ENCODE data around the gene TXLNA.
"Not testable (repeated sequence)": the region's sequence is repeated elsewhere in the genome, so short reads cannot be mapped to it uniquely, and the experiment has no call there.

TXLNA gene

DNA sequence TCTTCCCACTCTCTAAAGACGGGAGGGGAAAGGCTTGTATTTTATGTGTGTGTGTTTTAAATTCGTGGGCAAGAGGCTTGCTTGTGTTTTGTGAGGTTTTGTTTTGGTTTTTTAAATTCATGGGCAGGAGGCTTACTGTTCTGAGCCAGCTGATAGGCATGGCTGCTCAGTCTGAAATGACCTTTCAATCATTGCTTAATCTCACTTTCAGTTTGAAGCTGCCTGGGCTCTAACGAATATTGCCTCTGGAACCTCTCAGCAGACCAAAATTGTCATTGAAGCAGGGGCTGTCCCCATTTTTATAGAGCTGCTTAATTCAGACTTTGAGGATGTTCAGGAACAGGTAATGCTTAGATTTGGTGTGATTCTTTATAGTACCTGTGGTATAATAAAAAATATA, 20.3 kb upstream of the TXLNA start:
- no peaks in the 10 kb centered on the region for H3K27me3 ChIP-seq (ENCODE audit: control insufficient read depth, insufficient read depth, low read length)
- H3K9me3 ChIP-seq (ENCODE audit: control insufficient read depth, insufficient read depth, low read length): no peaks in the 10 kb centered on the region
- WGBS (ENCODE audit: insufficient coverage, insufficient read length): 100% methylated on average over 1 of the region's 3 CpGs
- peaks cover 13% of the 10 kb centered on the region; the same call in 1 of the 2 replicates for H3K36me3 ChIP-seq (ENCODE audit: control insufficient read depth, insufficient read depth, low read length)
- H3K4me1 ChIP-seq (ENCODE audit: control insufficient read depth, insufficient read depth, low read length): no peaks in the 10 kb centered on the region
- H3K27ac ChIP-seq (ENCODE audit: low read length): no peak overlapping the region
- no peak for DNase-seq (ENCODE audit: low read depth, low spot score)
- no peak overlapping the region for H3K4me3 ChIP-seq (ENCODE audit: low read length)

DNA sequence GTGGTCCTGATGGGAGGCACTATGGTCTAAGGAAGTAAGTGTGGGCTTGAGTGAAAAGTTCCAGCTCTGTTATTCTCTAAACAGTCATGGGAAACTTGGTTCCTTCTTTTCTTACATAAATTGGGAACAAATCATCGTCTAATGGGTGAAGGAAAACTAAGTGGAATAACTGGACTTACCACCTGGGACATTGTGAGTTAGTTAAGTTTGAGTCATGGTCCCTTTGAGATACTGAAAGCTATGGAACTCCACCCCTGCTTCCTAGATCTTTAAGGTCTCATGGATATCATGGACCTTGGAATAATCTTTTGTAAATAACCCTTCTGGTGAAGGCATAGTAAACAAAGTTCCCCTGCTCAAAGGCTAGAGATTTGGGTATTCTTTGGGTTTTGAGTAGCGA, 16.1 kb upstream of the TXLNA start:
- no peak overlapping the region for H3K4me3 ChIP-seq (ENCODE audit: low read length)
- H3K36me3 ChIP-seq (ENCODE audit: control insufficient read depth, insufficient read depth, low read length): peaks cover 6% of the 10 kb centered on the region; the same call in 1 of the 2 replicates
- DNase-seq (ENCODE audit: low read depth, low spot score): no peak
- no peaks in the 10 kb centered on the region for H3K9me3 ChIP-seq (ENCODE audit: control insufficient read depth, insufficient read depth, low read length)
- H3K27ac ChIP-seq (ENCODE audit: low read length): no peak overlapping the region
- no peaks in the 10 kb centered on the region for H3K27me3 ChIP-seq (ENCODE audit: control insufficient read depth, insufficient read depth, low read length)
- no peaks in the 10 kb centered on the region for H3K4me1 ChIP-seq (ENCODE audit: control insufficient read depth, insufficient read depth, low read length)
- no CpG with 5 or more reads among the region's 2 CpGs for WGBS (ENCODE audit: insufficient coverage, insufficient read length)

DNA sequence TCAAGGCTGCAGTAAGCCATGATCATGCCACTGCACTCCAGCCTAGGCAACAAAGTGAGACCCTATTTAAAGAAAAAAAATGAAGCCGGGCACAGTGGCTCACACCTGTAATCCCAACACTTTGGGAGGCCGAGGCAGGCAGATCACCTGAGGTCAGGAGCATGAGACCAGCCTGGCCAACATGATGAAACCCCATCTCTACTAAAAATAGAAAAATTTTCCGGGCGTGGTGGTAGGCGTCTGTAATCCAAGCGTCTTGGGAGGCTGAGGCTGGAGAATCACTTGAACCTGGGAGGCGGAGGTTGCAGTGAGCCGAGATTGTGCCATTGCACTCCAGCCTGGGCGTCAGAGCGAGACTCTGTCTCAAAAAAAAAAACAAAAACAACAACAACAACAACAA, 13.8 kb upstream of the TXLNA start:
- H3K4me3 ChIP-seq (ENCODE audit: low read length); H3K27ac ChIP-seq (ENCODE audit: low read length); H3K27me3 ChIP-seq (ENCODE audit: control insufficient read depth, insufficient read depth, low read length); H3K4me1 ChIP-seq (ENCODE audit: control insufficient read depth, insufficient read depth, low read length); H3K9me3 ChIP-seq (ENCODE audit: control insufficient read depth, insufficient read depth, low read length); DNase-seq (ENCODE audit: low read depth, low spot score): not testable (repeated sequence)
- peaks cover 10% of the 10 kb centered on the region; the same call in 1 of the 2 replicates for H3K36me3 ChIP-seq (ENCODE audit: control insufficient read depth, insufficient read depth, low read length)
- no CpG with 5 or more reads among the region's 10 CpGs for WGBS (ENCODE audit: insufficient coverage, insufficient read length)

GRCh38 chr1:32170991-32171390, 8.5 kb upstream of the TXLNA start:
- no peaks in the 10 kb centered on the region for H3K27me3 ChIP-seq (ENCODE audit: control insufficient read depth, insufficient read depth, low read length)
- no peak overlapping the region for H3K27ac ChIP-seq (ENCODE audit: low read length)
- no peak for DNase-seq (ENCODE audit: low read depth, low spot score)
- no CpG with 5 or more reads among the region's 4 CpGs for WGBS (ENCODE audit: insufficient coverage, insufficient read length)
- H3K36me3 ChIP-seq (ENCODE audit: control insufficient read depth, insufficient read depth, low read length): peaks cover 17% of the 10 kb centered on the region; the same call in 1 of the 2 replicates
- H3K4me1 ChIP-seq (ENCODE audit: control insufficient read depth, insufficient read depth, low read length): no peaks in the 10 kb centered on the region
- no peak overlapping the region for H3K4me3 ChIP-seq (ENCODE audit: low read length)
- H3K9me3 ChIP-seq (ENCODE audit: control insufficient read depth, insufficient read depth, low read length): no peaks in the 10 kb centered on the region

GRCh38 chr1:32172621-32173245, 6.7 kb upstream of the TXLNA start:
- no peaks in the 10 kb centered on the region for H3K4me1 ChIP-seq (ENCODE audit: control insufficient read depth, insufficient read depth, low read length)
- H3K9me3 ChIP-seq (ENCODE audit: control insufficient read depth, insufficient read depth, low read length): no peaks in the 10 kb centered on the region
- H3K36me3 ChIP-seq (ENCODE audit: control insufficient read depth, insufficient read depth, low read length): peaks cover 17% of the 10 kb centered on the region; the same call in 1 of the 2 replicates
- H3K4me3 ChIP-seq (ENCODE audit: low read length): no peak overlapping the region
- no peak for DNase-seq (ENCODE audit: low read depth, low spot score)
- H3K27ac ChIP-seq (ENCODE audit: low read length): no peak overlapping the region
- no peaks in the 10 kb centered on the region for H3K27me3 ChIP-seq (ENCODE audit: control insufficient read depth, insufficient read depth, low read length)
- no CpG with 5 or more reads among the region's 1 CpG for WGBS (ENCODE audit: insufficient coverage, insufficient read length)

- Histone ChIP-seq H3K36me3 (ENCODE audit: control insufficient read depth, insufficient read depth, low read length) (peaks cover 5% of the 10 kb centered on the region; the same call in 1 of the 2 replicates), H3K27ac (ENCODE audit: low read length) (no peak overlapping the region), H3K4me3 (ENCODE audit: low read length) (no peak overlapping the region), H3K27me3 (ENCODE audit: control insufficient read depth, insufficient read depth, low read length) (no peaks in the 10 kb centered on the region), H3K9me3 (ENCODE audit: control insufficient read depth, insufficient read depth, low read length) (no peaks in the 10 kb centered on the region), H3K4me1 (ENCODE audit: control insufficient read depth, insufficient read depth, low read length) (no peaks in the 10 kb centered on the region)
- no CpG with 5 or more reads among the region's 7 CpGs for WGBS (ENCODE audit: insufficient coverage, insufficient read length)
- no peak for DNase-seq (ENCODE audit: low read depth, low spot score)
Observed at GRCh38 chr1:32178380-32179192, 889 bp upstream of the TXLNA start.

- Histone ChIP-seq H3K36me3 (ENCODE audit: control insufficient read depth, insufficient read depth, low read length) (peaks cover 5% of the 10 kb centered on the region; the same call in 1 of the 2 replicates), H3K4me1 (ENCODE audit: control insufficient read depth, insufficient read depth, low read length) (no peaks in the 10 kb centered on the region), H3K9me3 (ENCODE audit: control insufficient read depth, insufficient read depth, low read length) (no peaks in the 10 kb centered on the region), H3K27me3 (ENCODE audit: control insufficient read depth, insufficient read depth, low read length) (no peaks in the 10 kb centered on the region), H3K4me3 (ENCODE audit: low read length) (no peak overlapping the region; the same call in 1 of the 2 replicates), H3K27ac (ENCODE audit: low read length) (no peak overlapping the region)
- no CpG with 5 or more reads among the region's 7 CpGs for WGBS (ENCODE audit: insufficient coverage, insufficient read length)
- DNase-seq (ENCODE audit: low read depth, low spot score): no peak
Observed at GRCh38 chr1:32179193-32179442, 357 bp upstream of the TXLNA start.

GRCh38 chr1:32180186-32181060, 948 bp downstream of the TXLNA start:
- DNase-seq (ENCODE audit: low read depth, low spot score): no peak
- Histone ChIP-seq H3K27ac (ENCODE audit: low read length) (no peak overlapping the region), H3K4me1 (ENCODE audit: control insufficient read depth, insufficient read depth, low read length) (no peaks in the 10 kb centered on the region), H3K27me3 (ENCODE audit: control insufficient read depth, insufficient read depth, low read length) (no peaks in the 10 kb centered on the region), H3K4me3 (ENCODE audit: low read length) (peak overlapping the region; percentile 39), H3K9me3 (ENCODE audit: control insufficient read depth, insufficient read depth, low read length) (no peaks in the 10 kb centered on the region), H3K36me3 (ENCODE audit: control insufficient read depth, insufficient read depth, low read length) (peaks cover 15% of the 10 kb centered on the region; the same call in 1 of the 2 replicates)
- no CpG with 5 or more reads among the region's 36 CpGs for WGBS (ENCODE audit: insufficient coverage, insufficient read length)

DNA sequence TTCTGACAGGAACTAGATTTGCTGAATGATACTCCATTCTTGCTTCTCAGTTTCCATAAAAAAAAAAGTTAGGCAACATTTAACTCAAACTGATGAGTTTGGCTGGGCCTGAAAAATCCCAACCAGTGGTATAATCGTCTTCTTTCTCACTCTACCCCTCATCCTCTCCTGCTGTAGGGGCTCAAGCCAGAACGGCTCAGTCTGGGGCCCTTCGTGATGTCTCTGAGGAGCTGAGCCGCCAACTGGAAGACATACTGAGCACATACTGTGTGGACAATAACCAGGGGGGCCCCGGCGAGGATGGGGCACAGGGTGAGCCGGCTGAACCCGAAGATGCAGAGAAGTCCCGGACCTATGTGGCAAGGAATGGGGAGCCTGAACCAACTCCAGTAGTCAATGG, 1.6 kb downstream of the TXLNA start:
- DNase-seq (ENCODE audit: low read depth, low spot score): no peak
- Histone ChIP-seq H3K4me1 (ENCODE audit: control insufficient read depth, insufficient read depth, low read length) (no peaks in the 10 kb centered on the region), H3K36me3 (ENCODE audit: control insufficient read depth, insufficient read depth, low read length) (peaks cover 15% of the 10 kb centered on the region; the same call in 1 of the 2 replicates), H3K9me3 (ENCODE audit: control insufficient read depth, insufficient read depth, low read length) (no peaks in the 10 kb centered on the region), H3K4me3 (ENCODE audit: low read length) (no peak overlapping the region), H3K27me3 (ENCODE audit: control insufficient read depth, insufficient read depth, low read length) (no peaks in the 10 kb centered on the region), H3K27ac (ENCODE audit: low read length) (no peak overlapping the region)
- no CpG with 5 or more reads among the region's 9 CpGs for WGBS (ENCODE audit: insufficient coverage, insufficient read length)

- no peaks in the 10 kb centered on the region for H3K27me3 ChIP-seq (ENCODE audit: control insufficient read depth, insufficient read depth, low read length)
- no peak overlapping the region for H3K4me3 ChIP-seq (ENCODE audit: low read length)
- no CpG with 5 or more reads among the region's 5 CpGs for WGBS (ENCODE audit: insufficient coverage, insufficient read length)
- H3K27ac ChIP-seq (ENCODE audit: low read length): no peak overlapping the region
- H3K9me3 ChIP-seq (ENCODE audit: control insufficient read depth, insufficient read depth, low read length): no peaks in the 10 kb centered on the region
- H3K36me3 ChIP-seq (ENCODE audit: control insufficient read depth, insufficient read depth, low read length): peaks cover 15% of the 10 kb centered on the region; the same call in 1 of the 2 replicates
- H3K4me1 ChIP-seq (ENCODE audit: control insufficient read depth, insufficient read depth, low read length): no peaks in the 10 kb centered on the region
- no peak for DNase-seq (ENCODE audit: low read depth, low spot score)
Observed at GRCh38 chr1:32181563-32181962, 2.1 kb downstream of the TXLNA start.
